HG02571 (cell line): ENCODE results near the gene SULT1A1.
"Not testable (repeated sequence)": the region's sequence is repeated elsewhere in the genome, so short reads cannot be mapped to it uniquely, and the experiment has no call there.

Experiments used
- ATAC-seq: cut with Tn5 transposase; IDR thresholded peaks from one replicate; pipeline ENCODE4 v1.9.1; 2021; ENCODE audit warnings: mild to moderate bottlenecking, moderate library complexity; ENCODE audit not compliant: unreplicated experiment

The SULT1A1 gene

GRCh38 chr16:28609631-28610594, at the start of gene SULT1A1:
SULT1A1 (minus strand) TSS chr16:28610044; CDS start chr16:28608855, 1,189 bp downstream.
- ATAC-seq, result no peak

- not testable (repeated sequence) for ATAC-seq
Measured at GRCh38 chr16:28639959-28640358, 30.1 kb upstream of the SULT1A1 start.

GRCh38 chr16:28638359-28638758, 28.5 kb upstream of the SULT1A1 start:
- not testable (repeated sequence) for ATAC-seq

GRCh38 chr16:28637765-28638164, 27.9 kb upstream of the SULT1A1 start, which contains the start of gene NPIPB8:
NPIPB8 (plus strand) TSS chr16:28638065; CDS start chr16:28638361, 296 bp downstream.
- ATAC-seq, result not testable (repeated sequence)

- ATAC-seq, result not testable (repeated sequence)
Measured at GRCh38 chr16:28636093-28636823, 26.4 kb upstream of the SULT1A1 start.

- ATAC-seq, result not testable (repeated sequence)
Measured at GRCh38 chr16:28630905-28631304, 21.1 kb upstream of the SULT1A1 start.

GRCh38 chr16:28623172-28623711, 13.4 kb upstream of the SULT1A1 start:
- no peak for ATAC-seq

GRCh38 chr16:28622532-28623171, 12.8 kb upstream of the SULT1A1 start:
- ATAC-seq, result not testable (repeated sequence)

GRCh38 chr16:28621481-28622155, 11.8 kb upstream of the SULT1A1 start:
- no peak for ATAC-seq

- ATAC-seq, result not testable (repeated sequence)
Measured at GRCh38 chr16:28620316-28620715, 10.5 kb upstream of the SULT1A1 start.

- no peak for ATAC-seq
Measured at GRCh38 chr16:28617874-28618273, 8.0 kb upstream of the SULT1A1 start.

- ATAC-seq, result no peak
Measured at GRCh38 chr16:28616636-28617035, 6.8 kb upstream of the SULT1A1 start.

GRCh38 chr16:28616224-28616577, 6.4 kb upstream of the SULT1A1 start:
- not testable (repeated sequence) for ATAC-seq

- ATAC-seq, result not testable (repeated sequence)
Measured at GRCh38 chr16:28615486-28616223, 5.8 kb upstream of the SULT1A1 start.

- ATAC-seq, result not testable (repeated sequence)
Measured at GRCh38 chr16:28614561-28614960, 4.7 kb upstream of the SULT1A1 start.

GRCh38 chr16:28613912-28614311, 4.1 kb upstream of the SULT1A1 start:
- not testable (repeated sequence) for ATAC-seq

- ATAC-seq, result not testable (repeated sequence)
Measured at GRCh38 chr16:28612359-28613280, 2.8 kb upstream of the SULT1A1 start.

GRCh38 chr16:28610595-28611191, 849 bp upstream of the SULT1A1 start:
- no peak for ATAC-seq
